ENCODE data around the gene SCO1.

Gene SCO1

GRCh38 chr17:10697092-10698081, at the start of gene SCO1, which contains the start of gene ADPRM:
Gene SCO1, minus strand, starts transcription at chr17:10697533. Its CDS starts 26 bp downstream, at chr17:10697507.
Gene ADPRM, plus strand, starts transcription at chr17:10697594. Its CDS starts 7,333 bp downstream, at chr17:10704927.
- peak; percentile 77 for DNase-seq (ENCODE audit: extremely low read depth, low read depth)
- H3K4me3 ChIP-seq (replicated peaks; ENCODE audit: low read depth, low read length) = peak within 1 kb of the TSS; percentile 80
- TF ChIP-seq CTCF (IDR thresholded peaks at IDR 0.05; ENCODE audit: low read depth, low read length, missing control alignments) = peak; percentile 41

GRCh38 chr17:10745231-10745630, 47.9 kb upstream of the SCO1 start:
- no peak overlapping the region for H3K4me3 ChIP-seq (replicated peaks; ENCODE audit: low read depth, low read length)
- no peak for TF ChIP-seq CTCF (IDR thresholded peaks at IDR 0.05; ENCODE audit: low read depth, low read length, missing control alignments)
- DNase-seq (ENCODE audit: extremely low read depth, low read depth) = no peak

GRCh38 chr17:10744501-10745000, 47.2 kb upstream of the SCO1 start:
- no peak overlapping the region for H3K4me3 ChIP-seq (replicated peaks; ENCODE audit: low read depth, low read length)
- no peak for DNase-seq (ENCODE audit: extremely low read depth, low read depth)
- TF ChIP-seq CTCF (IDR thresholded peaks at IDR 0.05; ENCODE audit: low read depth, low read length, missing control alignments) = no peak

GRCh38 chr17:10743316-10744009, 46.1 kb upstream of the SCO1 start:
- DNase-seq (ENCODE audit: extremely low read depth, low read depth) = no peak
- H3K4me3 ChIP-seq (replicated peaks; ENCODE audit: low read depth, low read length) = no peak overlapping the region
- no peak for TF ChIP-seq CTCF (IDR thresholded peaks at IDR 0.05; ENCODE audit: low read depth, low read length, missing control alignments)

- TF ChIP-seq CTCF (IDR thresholded peaks at IDR 0.05; ENCODE audit: low read depth, low read length, missing control alignments) = no peak
- no peak for DNase-seq (ENCODE audit: extremely low read depth, low read depth)
- no peak overlapping the region for H3K4me3 ChIP-seq (replicated peaks; ENCODE audit: low read depth, low read length)
Measured at GRCh38 chr17:10742431-10742830, 45.1 kb upstream of the SCO1 start.

- H3K4me3 ChIP-seq (replicated peaks; ENCODE audit: low read depth, low read length) = no peak overlapping the region
- no peak for DNase-seq (ENCODE audit: extremely low read depth, low read depth)
- no peak for TF ChIP-seq CTCF (IDR thresholded peaks at IDR 0.05; ENCODE audit: low read depth, low read length, missing control alignments)
Measured at GRCh38 chr17:10741416-10742135, 44.2 kb upstream of the SCO1 start.

Data from HFF-Myc (cell line).